ACC112 (cell line): Measurements from ENCODE around the gene CTNNA3.
"Not testable (repeated sequence)": the region's sequence is repeated elsewhere in the genome, so short reads cannot be mapped to it uniquely, and the experiment has no call there.

Source experiments
- H2AFZ ChIP-seq: fragments of 200-600 bp; sonication (generic); one replicate; pipeline ENCODE4 v1.6.0; 2017; ENCODE audit warnings: antibody characterized with exemption, low read length; ENCODE audit not compliant: unreplicated experiment
- H3K27ac ChIP-seq: fragments of 200-600 bp; sonication (generic); 2 replicates; pipeline ENCODE4 v1.5.1; 2014; ENCODE audit warnings: low read depth, mild to moderate bottlenecking, antibody characterized with exemption, low read length, moderate library complexity
- H3K27me3 ChIP-seq: fragments of 200-600 bp; sonication (generic); 2 replicates; pipeline ENCODE4 v1.6.1; 2014; ENCODE audit warnings: mild to moderate bottlenecking, antibody characterized with exemption, low read length, moderate library complexity, mixed read lengths; ENCODE audit not compliant: insufficient read depth
- H3K36me3 ChIP-seq: fragments of 200-600 bp; sonication (generic); 2 replicates; pipeline ENCODE4 v1.6.1; 2016; ENCODE audit warnings: mild to moderate bottlenecking, antibody characterized with exemption, low read length, moderate library complexity, mixed read lengths; ENCODE audit not compliant: insufficient read depth
- H3K4me1 ChIP-seq: fragments of 200-600 bp; sonication (generic); one replicate; pipeline ENCODE4 v1.6.1; 2016; ENCODE audit warnings: low read length, mixed read lengths; ENCODE audit not compliant: insufficient read depth, unreplicated experiment, control insufficient read depth
- H3K4me3 ChIP-seq: fragments of 200-600 bp; sonication (generic); 2 replicates; pipeline ENCODE4 v1.5.1; 2014; ENCODE audit warnings: mild to moderate bottlenecking, low read depth, low read length
- H3K79me2 ChIP-seq: fragments of 200-600 bp; sonication (generic); one replicate; pipeline ENCODE4 v1.6.0; 2016; ENCODE audit warnings: low read length; ENCODE audit not compliant: control insufficient read depth, unreplicated experiment, insufficient read depth

The CTNNA3 gene

DNA sequence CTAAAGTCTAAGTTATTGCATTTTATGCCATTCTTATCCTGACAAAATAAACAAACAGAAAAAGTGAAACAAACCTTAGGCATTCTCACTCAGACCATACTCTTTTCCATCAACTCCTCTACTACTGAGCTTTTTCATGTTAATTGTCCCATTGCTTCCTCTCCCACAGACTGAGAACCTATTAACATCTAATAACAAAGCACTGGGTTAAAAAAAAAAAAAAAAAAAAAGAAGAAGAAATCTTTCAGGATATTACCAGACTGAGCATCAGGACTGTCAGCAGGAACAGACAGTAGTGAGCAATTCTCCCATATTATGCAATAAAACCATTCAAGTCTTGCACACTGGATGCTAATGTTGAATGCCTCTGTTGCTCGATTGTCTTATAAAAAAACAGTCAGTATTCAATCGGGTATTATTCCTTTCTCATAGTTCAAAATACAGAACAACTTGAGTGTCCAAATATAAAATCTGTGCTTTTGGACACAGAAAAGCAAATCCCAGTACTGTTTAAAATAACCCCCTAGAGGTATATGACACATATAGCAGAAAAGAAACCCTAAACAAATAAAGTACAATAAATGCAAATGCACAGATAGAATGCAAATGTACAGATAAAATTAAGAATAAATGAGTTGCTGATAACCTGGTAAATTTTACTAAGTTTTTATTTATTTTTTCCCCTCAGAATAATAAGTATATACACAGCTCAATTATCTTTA is 1301.5 kb downstream of the CTNNA3 start:
- Histone ChIP-seq H3K36me3 (no peaks in the 10 kb centered on the region), H3K27ac (no peak overlapping the region), H2AFZ (no peak overlapping the region), H3K79me2 (no peaks in the 10 kb centered on the region), H3K4me1 (no peaks in the 10 kb centered on the region), H3K4me3 (no peak overlapping the region), H3K27me3 (no peaks in the 10 kb centered on the region)

- Histone ChIP-seq H3K36me3 (no peaks in the 10 kb centered on the region), H3K27me3 (no peaks in the 10 kb centered on the region), H2AFZ (no peak overlapping the region), H3K27ac (no peak overlapping the region), H3K4me3 (no peak overlapping the region), H3K79me2 (no peaks in the 10 kb centered on the region), H3K4me1 (no peaks in the 10 kb centered on the region)
Measured at GRCh38 chr10:66390926-66391325, 1305.1 kb downstream of the CTNNA3 start.

DNA sequence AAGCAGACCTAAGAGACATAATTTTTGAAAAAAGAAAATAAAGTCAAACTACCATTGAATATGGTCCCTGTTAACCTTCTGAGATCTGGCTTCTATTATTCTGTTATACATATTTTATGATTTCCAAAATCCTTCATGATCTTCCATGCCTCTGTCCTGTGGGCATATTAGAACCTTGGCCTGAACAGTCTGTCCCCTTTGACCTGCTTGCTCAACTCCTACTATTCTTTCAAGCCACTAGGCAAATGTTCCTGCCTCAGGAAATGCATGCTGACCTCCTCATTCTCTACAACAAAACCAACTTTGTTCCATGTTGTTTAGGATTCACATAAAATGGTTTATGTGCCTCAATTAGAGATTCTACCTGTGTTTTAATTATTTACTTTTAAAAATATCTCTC is 1315.0 kb downstream of the CTNNA3 start:
- no peaks in the 10 kb centered on the region for H3K4me1 ChIP-seq
- H3K36me3 ChIP-seq, result no peaks in the 10 kb centered on the region
- no peak overlapping the region for H3K27ac ChIP-seq
- H3K4me3 ChIP-seq, result no peak overlapping the region
- no peaks in the 10 kb centered on the region for H3K27me3 ChIP-seq
- H2AFZ ChIP-seq, result no peak overlapping the region
- no peaks in the 10 kb centered on the region for H3K79me2 ChIP-seq

GRCh38 chr10:66378117-66378876 is 1317.7 kb downstream of the CTNNA3 start:
- Histone ChIP-seq H3K4me1 (no peaks in the 10 kb centered on the region), H3K36me3 (no peaks in the 10 kb centered on the region)

GRCh38 chr10:66368146-66368545 is 1327.8 kb downstream of the CTNNA3 start:
- Histone ChIP-seq H3K79me2 (no peaks in the 10 kb centered on the region), H3K27me3 (no peaks in the 10 kb centered on the region), H3K4me3 (no peak overlapping the region), H3K4me1 (no peaks in the 10 kb centered on the region), H2AFZ (no peak overlapping the region), H3K36me3 (no peaks in the 10 kb centered on the region), H3K27ac (no peak overlapping the region)

More at GRCh38 chr10:66378117-66378876, 1317.7 kb downstream of the CTNNA3 start:
- H3K4me3 ChIP-seq, result no peak overlapping the region
- H2AFZ ChIP-seq, result no peak overlapping the region
- no peaks in the 10 kb centered on the region for H3K27me3 ChIP-seq
- H3K79me2 ChIP-seq, result no peaks in the 10 kb centered on the region
- no peak overlapping the region for H3K27ac ChIP-seq

DNA sequence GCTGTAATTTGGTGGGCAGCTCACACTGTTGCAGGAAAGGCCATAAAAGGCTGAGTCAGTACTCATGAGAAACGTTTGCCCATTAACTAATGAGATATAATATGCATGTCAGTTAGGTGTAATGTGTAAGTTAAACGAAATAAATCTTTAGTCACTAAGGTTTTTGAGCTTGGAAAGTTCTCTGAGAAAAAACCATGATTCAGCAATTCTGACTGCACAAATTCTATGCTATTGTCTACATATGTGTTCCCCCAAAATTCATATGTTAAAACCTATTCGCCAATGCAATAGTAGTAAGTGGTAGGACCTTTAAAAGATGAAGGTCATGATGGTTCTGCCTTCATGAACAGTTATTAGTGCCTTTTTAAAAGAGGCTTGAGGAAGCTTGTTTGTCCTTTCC is 1329.8 kb downstream of the CTNNA3 start:
- no peak overlapping the region for H3K27ac ChIP-seq
- H2AFZ ChIP-seq, result no peak overlapping the region
- no peak overlapping the region for H3K4me3 ChIP-seq

DNA sequence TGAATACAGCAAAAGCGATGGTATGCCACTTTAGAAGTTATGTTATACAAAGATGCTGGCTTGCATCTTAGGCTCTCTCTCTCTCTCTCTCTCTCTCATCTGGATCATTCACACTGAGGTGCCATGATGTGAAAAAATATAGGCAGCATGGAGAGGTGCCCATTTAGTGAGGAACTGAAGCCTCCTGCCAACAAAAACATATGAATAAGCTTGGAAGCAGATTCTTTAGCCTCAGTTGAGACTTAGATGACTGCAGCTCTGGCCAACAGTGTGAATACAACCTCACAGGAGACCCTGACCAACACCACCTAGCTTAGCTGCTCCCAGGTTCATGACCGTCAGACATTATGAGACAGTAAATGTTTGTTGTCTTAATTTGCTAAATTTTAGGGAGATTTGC is 1330.3 kb downstream of the CTNNA3 start:
- Histone ChIP-seq H2AFZ (no peak overlapping the region), H3K4me1 (no peaks in the 10 kb centered on the region), H3K4me3 (no peak overlapping the region), H3K27ac (no peak overlapping the region), H3K27me3 (no peaks in the 10 kb centered on the region), H3K79me2 (no peaks in the 10 kb centered on the region), H3K36me3 (no peaks in the 10 kb centered on the region)

More for the DNA sequence above, 1329.8 kb downstream of the CTNNA3 start:
- no peaks in the 10 kb centered on the region for H3K4me1 ChIP-seq
- no peaks in the 10 kb centered on the region for H3K36me3 ChIP-seq
- no peaks in the 10 kb centered on the region for H3K79me2 ChIP-seq
- no peaks in the 10 kb centered on the region for H3K27me3 ChIP-seq

DNA sequence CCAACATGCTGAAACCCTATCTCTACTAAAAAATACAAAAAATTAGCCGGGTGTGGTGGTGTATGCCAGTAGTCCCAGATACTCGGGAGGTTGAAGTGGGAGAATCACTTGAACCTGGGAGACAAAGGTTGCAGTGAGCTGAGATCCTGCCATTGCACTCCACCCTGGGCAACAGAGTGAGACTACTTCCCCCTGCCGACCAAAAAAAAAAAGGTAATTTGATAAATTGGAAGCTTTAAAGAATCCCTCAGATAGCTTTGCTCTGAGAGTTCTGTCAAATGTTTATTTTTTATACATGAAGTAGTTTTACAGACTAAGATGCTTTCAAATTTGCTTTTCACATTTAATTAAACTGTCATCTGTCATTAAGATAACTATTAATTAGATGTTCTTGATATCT is 1333.5 kb downstream of the CTNNA3 start:
- no peak overlapping the region for H2AFZ ChIP-seq
- H3K4me3 ChIP-seq, result no peak overlapping the region
- H3K27ac ChIP-seq, result no peak overlapping the region
- no peaks in the 10 kb centered on the region for H3K4me1 ChIP-seq
- no peaks in the 10 kb centered on the region for H3K36me3 ChIP-seq
- H3K27me3 ChIP-seq, result no peaks in the 10 kb centered on the region
- H3K79me2 ChIP-seq, result no peaks in the 10 kb centered on the region

- H3K27me3 ChIP-seq, H2AFZ ChIP-seq, H3K36me3 ChIP-seq, H3K27ac ChIP-seq, H3K4me3 ChIP-seq, H3K4me1 ChIP-seq, H3K79me2 ChIP-seq: not testable (repeated sequence)
Measured at GRCh38 chr10:66353822-66354221, 1342.2 kb downstream of the CTNNA3 start.

- Histone ChIP-seq H3K4me1 (no peaks in the 10 kb centered on the region), H3K4me3 (no peak overlapping the region), H2AFZ (no peak overlapping the region), H3K27me3 (no peaks in the 10 kb centered on the region), H3K79me2 (no peaks in the 10 kb centered on the region), H3K27ac (no peak overlapping the region), H3K36me3 (no peaks in the 10 kb centered on the region)
Measured at GRCh38 chr10:66353422-66353821, 1342.6 kb downstream of the CTNNA3 start.
